SK-N-MC (cell line): ENCODE data around the gene NLN.

ENCODE experiments used
- FOXP2 ChIP-seq: optimal IDR thresholded peaks from 2 replicates; pipeline ENCODE3; 2011; ENCODE audit warnings: mild to moderate bottlenecking, moderate library complexity; ENCODE audit not compliant: insufficient read depth; ENCODE audit errors: extremely low read length, control extremely low read depth
- POLR2AphosphoS5 ChIP-seq: IDR thresholded peaks from 2 replicates; pipeline ENCODE4 v1.6.1; 2012; ENCODE audit warnings: mild to moderate bottlenecking, low read depth, low read length, borderline replicate concordance

GRCh38 chr5:65738305-65738704 is 16.3 kb downstream of the NLN start:
- TF ChIP-seq POLR2AphosphoS5 (no peak), FOXP2 (no peak)
